Activated CD8-positive, alpha-beta T cell treated with anti-CD3 and anti-CD28 coated beads, Interleukin-2, amount 10 ng/mL, durations not matched to agents 7 days and 5 days (primary cell): ENCODE measurements around the gene UBE4B. TPM values are rescaled to one million over a fixed set of nuclear protein-coding genes. Genes with fewer than 3 reads are reported as not detected.
"Not testable (repeated sequence)": the region's sequence is repeated elsewhere in the genome, so short reads cannot be mapped to it uniquely, and the experiment has no call there.

Source experiments
- ATAC-seq: fragments of 150-1000 bp; cut with Tn5 transposase; one replicate; pipeline ENCODE4 v1.10.0; 2021; ENCODE audit warnings: moderate library complexity
- CTCF ChIA-PET: fragments of 350-600 bp; sonication (Branson Sonifier 250); formaldehyde crosslinking; loops from one replicate; lab custom pipeline; 2021; ENCODE audit warnings: antibody characterized with exemption; lab: Charles Lee
- POLR2A ChIA-PET: fragments of 350-600 bp; sonication (Branson Sonifier 250); formaldehyde crosslinking; loops from one replicate; lab custom pipeline; 2021; ENCODE audit warnings: antibody characterized with exemption; lab: Charles Lee
- DNase-seq: peaks from one replicate; pipeline ENCODE4 v3.0.0-alpha.2; 2020
- H3K27ac Mint-ChIP-seq: one replicate; pipeline ENCODE4 v1.8.0; 2021; ENCODE audit warnings: mild to moderate bottlenecking, mixed read lengths
- H3K27me3 Mint-ChIP-seq: one replicate; pipeline ENCODE4 v1.8.0; 2021; ENCODE audit warnings: low read depth, mixed read lengths
- H3K36me3 Mint-ChIP-seq: one replicate; pipeline ENCODE4 v1.8.0; 2021; ENCODE audit warnings: low read depth, mixed read lengths
- H3K4me1 Mint-ChIP-seq: one replicate; pipeline ENCODE4 v1.8.0; 2021; ENCODE audit warnings: low read depth, mixed read lengths
- H3K4me3 Mint-ChIP-seq: one replicate; pipeline ENCODE4 v1.8.0; 2021; ENCODE audit warnings: mild to moderate bottlenecking, mixed read lengths
- H3K9me3 Mint-ChIP-seq: one replicate; pipeline ENCODE4 v1.8.0; 2022; ENCODE audit warnings: mixed read lengths; ENCODE audit not compliant: insufficient read depth
- total RNA-seq, 2 experiments: library from RNA; stranded (reverse); gene quantifications; one replicate each; pipeline ENCODE4 v1.2.3, GENCODE V29; 2021

UBE4B gene
- total RNA-seq, 2 experiments from 2014 or later, result 30.7 to 32.0 TPM

GRCh38 chr1:10060311-10061100 is 27.7 kb downstream of the UBE4B start:
- CTCF ChIA-PET, result interaction anchor here (1.4 kb wide), 1 partner anchor 13 kb away, joined by 4 read pairs; no protein-coding TSS in a partner anchor
- DNase-seq (no peak), ATAC-seq (no peak)
- H3K27me3 Mint-ChIP-seq, result no peaks in the 10 kb centered on the region
- no peaks in the 10 kb centered on the region for H3K9me3 Mint-ChIP-seq
- H3K4me1 Mint-ChIP-seq, result peaks cover 16% of the 10 kb centered on the region
- peaks cover 2% of the 10 kb centered on the region for H3K36me3 Mint-ChIP-seq
- POLR2A ChIA-PET, result no interaction called here
- no peak overlapping the region for H3K4me3 Mint-ChIP-seq
- no peak overlapping the region for H3K27ac Mint-ChIP-seq

- ChIA-PET CTCF (interaction anchor here (1.4 kb wide), 1 partner anchor 14 kb away, joined by 4 read pairs; no protein-coding TSS in a partner anchor), POLR2A (no interaction called here)
- Mint-ChIP-seq H3K27me3 (no peaks in the 10 kb centered on the region), H3K4me1 (peaks cover 16% of the 10 kb centered on the region), H3K9me3 (no peaks in the 10 kb centered on the region), H3K4me3 (no peak overlapping the region), H3K36me3 (peaks cover 2% of the 10 kb centered on the region), H3K27ac (no peak overlapping the region)
- ATAC-seq (no peak), DNase-seq (no peak)
Observed at GRCh38 chr1:10061276-10061675, 28.5 kb downstream of the UBE4B start.

- ATAC-seq, result no peak
- DNase-seq, result no peak
- Mint-ChIP-seq H3K4me3 (no peak overlapping the region), H3K36me3 (peaks cover 2% of the 10 kb centered on the region), H3K27me3 (no peaks in the 10 kb centered on the region), H3K9me3 (no peaks in the 10 kb centered on the region), H3K27ac (no peak overlapping the region), H3K4me1 (peaks cover 18% of the 10 kb centered on the region)
- CTCF ChIA-PET, result no interaction called here
- POLR2A ChIA-PET, result no interaction called here
Observed at GRCh38 chr1:10063878-10064277, 31.1 kb downstream of the UBE4B start.

- no peaks in the 10 kb centered on the region for H3K27me3 Mint-ChIP-seq
- no peak for ATAC-seq
- no peak overlapping the region for H3K4me3 Mint-ChIP-seq
- peak overlapping the region; percentile 44 for H3K27ac Mint-ChIP-seq
- peaks cover 18% of the 10 kb centered on the region for H3K4me1 Mint-ChIP-seq
- H3K36me3 Mint-ChIP-seq, result peaks cover 2% of the 10 kb centered on the region
- ChIA-PET CTCF (no interaction called here), POLR2A (no interaction called here)
- no peak for DNase-seq
- H3K9me3 Mint-ChIP-seq, result no peaks in the 10 kb centered on the region
Observed at GRCh38 chr1:10064416-10065343, 31.9 kb downstream of the UBE4B start.

GRCh38 chr1:10065344-10065685 is 32.6 kb downstream of the UBE4B start:
- no peak for DNase-seq
- no peaks in the 10 kb centered on the region for H3K9me3 Mint-ChIP-seq
- no peak overlapping the region for H3K4me3 Mint-ChIP-seq
- no peak for ATAC-seq
- ChIA-PET POLR2A (no interaction called here), CTCF (no interaction called here)
- no peaks in the 10 kb centered on the region for H3K27me3 Mint-ChIP-seq
- H3K4me1 Mint-ChIP-seq, result peaks cover 18% of the 10 kb centered on the region
- H3K27ac Mint-ChIP-seq, result no peak overlapping the region
- peaks cover 2% of the 10 kb centered on the region for H3K36me3 Mint-ChIP-seq

GRCh38 chr1:10065760-10066159 is 33.0 kb downstream of the UBE4B start:
- ChIA-PET POLR2A (no interaction called here), CTCF (no interaction called here)
- Mint-ChIP-seq H3K27me3 (no peaks in the 10 kb centered on the region), H3K4me3 (no peak overlapping the region), H3K27ac (no peak overlapping the region), H3K4me1 (peaks cover 18% of the 10 kb centered on the region), H3K36me3 (peaks cover 2% of the 10 kb centered on the region), H3K9me3 (no peaks in the 10 kb centered on the region)
- DNase-seq (no peak), ATAC-seq (no peak)

- Mint-ChIP-seq H3K4me1 (peaks cover 21% of the 10 kb centered on the region), H3K27me3 (no peaks in the 10 kb centered on the region), H3K36me3 (peaks cover 2% of the 10 kb centered on the region), H3K27ac (no peak overlapping the region), H3K4me3 (no peak overlapping the region), H3K9me3 (no peaks in the 10 kb centered on the region)
- DNase-seq, result no peak
- no peak for ATAC-seq
- CTCF ChIA-PET, result no interaction called here
- POLR2A ChIA-PET, result no interaction called here
Observed at GRCh38 chr1:10068605-10069294, 36.0 kb downstream of the UBE4B start.

- Mint-ChIP-seq H3K36me3 (peaks cover under 1% of the 10 kb centered on the region), H3K27me3 (no peaks in the 10 kb centered on the region), H3K9me3 (no peaks in the 10 kb centered on the region), H3K4me3 (no peak overlapping the region), H3K4me1 (peaks cover 22% of the 10 kb centered on the region), H3K27ac (no peak overlapping the region)
- POLR2A ChIA-PET, result no interaction called here
- ATAC-seq, result no peak
- CTCF ChIA-PET, result no interaction called here
- DNase-seq, result no peak
Observed at GRCh38 chr1:10070206-10070605, 37.4 kb downstream of the UBE4B start.

- peaks cover 24% of the 10 kb centered on the region for H3K4me1 Mint-ChIP-seq
- no peak overlapping the region for H3K27ac Mint-ChIP-seq
- DNase-seq (no peak), ATAC-seq (no peak)
- H3K4me3 Mint-ChIP-seq, result no peak overlapping the region
- no peaks in the 10 kb centered on the region for H3K27me3 Mint-ChIP-seq
- POLR2A ChIA-PET, result no interaction called here
- H3K9me3 Mint-ChIP-seq, result no peaks in the 10 kb centered on the region
- CTCF ChIA-PET, result interaction anchor here (1.4 kb wide), 1 partner anchor 9 kb away, joined by 5 read pairs; no protein-coding TSS in a partner anchor
- peaks cover 4% of the 10 kb centered on the region for H3K36me3 Mint-ChIP-seq
Observed at GRCh38 chr1:10071640-10072039, 38.9 kb downstream of the UBE4B start.

- H3K27ac Mint-ChIP-seq, ATAC-seq, H3K36me3 Mint-ChIP-seq, DNase-seq, H3K4me3 Mint-ChIP-seq, H3K27me3 Mint-ChIP-seq, POLR2A ChIA-PET, H3K9me3 Mint-ChIP-seq, CTCF ChIA-PET: not testable (repeated sequence)
- H3K4me1 Mint-ChIP-seq, result peaks cover 21% of the 10 kb centered on the region
Observed at GRCh38 chr1:10073371-10073770, 40.6 kb downstream of the UBE4B start.

GRCh38 chr1:10074059-10074851 is 41.5 kb downstream of the UBE4B start:
- ATAC-seq (peak; percentile 95), DNase-seq (peak; percentile 78)
- Mint-ChIP-seq H3K27ac (no peak overlapping the region), H3K27me3 (no peaks in the 10 kb centered on the region), H3K36me3 (peaks cover 7% of the 10 kb centered on the region), H3K9me3 (no peaks in the 10 kb centered on the region), H3K4me1 (peaks cover 21% of the 10 kb centered on the region), H3K4me3 (no peak overlapping the region)
- CTCF ChIA-PET, result no interaction called here
- POLR2A ChIA-PET, result no interaction called here
